Peyer's patch (tissue), 4 donors: Measurements from ENCODE around the gene MUC6.

ENCODE experiments used
- POLR2A ChIP-seq, 2 donors: fragments of 450-650 bp; IDR thresholded peaks; one replicate each; pipeline ENCODE4 v1.5.1; 2017; ENCODE audit warnings: antibody characterized with exemption in 2 of 2, mild to moderate bottlenecking in 2 of 2, moderate library complexity in 2 of 2
- TF ChIP-seq, protein P1 (sequence below), 6 experiments: fragments of 450-650 bp in 4 of 6; fragments of 200-600 bp in 2 of 6; sonication (generic) in 1 of 6; IDR thresholded peaks; one replicate each; pipeline ENCODE4 v1.5.1; 2017 to 2019; ENCODE audit warnings: antibody characterized with exemption in 6 of 6, mild to moderate bottlenecking in 3 of 6, moderate library complexity in 1 of 6

DNA sequence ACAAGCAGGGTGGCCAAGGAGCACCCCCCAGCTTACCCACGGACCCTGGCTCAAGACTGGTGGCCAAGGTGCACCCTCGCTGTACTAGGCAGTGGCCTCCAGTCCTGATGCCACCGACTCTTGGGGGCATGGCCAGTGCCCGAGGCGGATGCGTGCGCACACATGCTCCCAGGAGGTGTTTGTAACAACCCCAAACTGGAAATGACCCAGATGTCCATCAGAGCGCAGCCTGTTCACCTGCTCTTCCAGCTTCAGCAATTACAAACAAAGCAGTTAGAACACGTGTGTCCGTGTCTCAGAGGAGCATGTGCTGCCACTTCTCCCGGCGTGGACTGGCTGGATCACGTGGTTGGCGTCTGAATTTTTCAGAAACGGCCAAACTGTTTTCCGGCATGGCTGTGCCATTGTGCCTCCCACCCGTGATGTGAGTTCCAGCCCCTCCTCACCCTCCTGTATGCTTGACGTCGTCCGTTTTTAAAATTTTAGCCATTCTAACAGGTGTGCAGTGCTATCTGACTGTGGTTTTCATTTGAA is 7.1 kb upstream of the MUC6 start:
- TF ChIP-seq, protein P1, sequence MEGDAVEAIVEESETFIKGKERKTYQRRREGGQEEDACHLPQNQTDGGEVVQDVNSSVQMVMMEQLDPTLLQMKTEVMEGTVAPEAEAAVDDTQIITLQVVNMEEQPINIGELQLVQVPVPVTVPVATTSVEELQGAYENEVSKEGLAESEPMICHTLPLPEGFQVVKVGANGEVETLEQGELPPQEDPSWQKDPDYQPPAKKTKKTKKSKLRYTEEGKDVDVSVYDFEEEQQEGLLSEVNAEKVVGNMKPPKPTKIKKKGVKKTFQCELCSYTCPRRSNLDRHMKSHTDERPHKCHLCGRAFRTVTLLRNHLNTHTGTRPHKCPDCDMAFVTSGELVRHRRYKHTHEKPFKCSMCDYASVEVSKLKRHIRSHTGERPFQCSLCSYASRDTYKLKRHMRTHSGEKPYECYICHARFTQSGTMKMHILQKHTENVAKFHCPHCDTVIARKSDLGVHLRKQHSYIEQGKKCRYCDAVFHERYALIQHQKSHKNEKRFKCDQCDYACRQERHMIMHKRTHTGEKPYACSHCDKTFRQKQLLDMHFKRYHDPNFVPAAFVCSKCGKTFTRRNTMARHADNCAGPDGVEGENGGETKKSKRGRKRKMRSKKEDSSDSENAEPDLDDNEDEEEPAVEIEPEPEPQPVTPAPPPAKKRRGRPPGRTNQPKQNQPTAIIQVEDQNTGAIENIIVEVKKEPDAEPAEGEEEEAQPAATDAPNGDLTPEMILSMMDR (IDR thresholded peaks at IDR 0.05) = no peak
- TF ChIP-seq POLR2A (IDR thresholded peaks at IDR 0.05) = no peak
